Neuronal stem cell (in vitro differentiated cells): ENCODE data around the gene KRR1. TPM values are rescaled to one million over a fixed set of nuclear protein-coding genes. Genes with fewer than 3 reads are reported as not detected.

Source experiments
- DNase-seq: peaks from one replicate; pipeline ENCODE4 v3.0.0-alpha.2; 2013; ENCODE audit warnings: low spot score
- H2AFZ ChIP-seq: one replicate; pipeline ENCODE4 v1.6.1; 2013; ENCODE audit warnings: mild to moderate bottlenecking, low read length, inconsistent platforms
- H2AK5ac ChIP-seq: 2 replicates; pipeline ENCODE4 v1.6.1; 2013; ENCODE audit warnings: low read depth, mild to moderate bottlenecking, inconsistent platforms, low read length, moderate library complexity, mixed read lengths
- H2BK120ac ChIP-seq: 2 replicates; pipeline ENCODE4 v1.6.1; 2013; ENCODE audit warnings: low read depth, mild to moderate bottlenecking, inconsistent platforms, low read length, moderate library complexity, mixed read lengths
- H2BK12ac ChIP-seq: one replicate; pipeline ENCODE4 v1.6.1; 2013; ENCODE audit warnings: low read length, inconsistent platforms
- H2BK15ac ChIP-seq: 2 replicates; pipeline ENCODE4 v1.6.1; 2013; ENCODE audit warnings: mild to moderate bottlenecking, low read length, inconsistent platforms, mixed read lengths
- H2BK5ac ChIP-seq: one replicate; pipeline ENCODE4 v1.6.1; 2013; ENCODE audit warnings: inconsistent platforms, mild to moderate bottlenecking, low read length, moderate library complexity
- H3K14ac ChIP-seq: one replicate; pipeline ENCODE4 v1.6.1; 2013; ENCODE audit warnings: low read length, inconsistent platforms
- H3K18ac ChIP-seq: 2 replicates; pipeline ENCODE4 v1.6.1; 2013; ENCODE audit warnings: low read length, inconsistent platforms
- H3K23ac ChIP-seq: 2 replicates; pipeline ENCODE4 v1.6.1; 2013; ENCODE audit warnings: low read depth, mild to moderate bottlenecking, mixed read lengths, low read length, inconsistent platforms; ENCODE audit not compliant: poor library complexity
- H3K27ac ChIP-seq: replicated peaks from 3 replicates; pipeline ENCODE4 v1.5.1; 2013; ENCODE audit warnings: low read length, inconsistent platforms
- H3K27me3 ChIP-seq, 3 experiments: 2 replicates each; pipeline ENCODE4 v1.6.1; 2013; ENCODE audit warnings: low read length in 3 of 3, mild to moderate bottlenecking in 2 of 3, inconsistent platforms in 1 of 3, low read depth in 1 of 3, mixed read lengths in 1 of 3, moderate library complexity in 1 of 3; ENCODE audit not compliant: control insufficient read depth in 3 of 3, insufficient read depth in 3 of 3
- H3K36me3 ChIP-seq, 2 donors: replicated peaks in 1 of 2; 2 replicates each; pipeline ENCODE4 v1.6.1; 2013; ENCODE audit warnings: low read length in 2 of 2; ENCODE audit not compliant: control insufficient read depth in 2 of 2, insufficient read depth in 2 of 2
- H3K4ac ChIP-seq: 2 replicates; pipeline ENCODE4 v1.6.1; 2013; ENCODE audit warnings: inconsistent platforms, mild to moderate bottlenecking, low read length, moderate library complexity
- H3K4me1 ChIP-seq, 2 donors: 1 replicate in 1 of 2; 2 replicates in 1 of 2; pipeline ENCODE4 v1.6.1; 2013; ENCODE audit warnings: low read length in 2 of 2, low read depth in 1 of 2; ENCODE audit not compliant: control insufficient read depth in 2 of 2, insufficient read depth in 1 of 2
- H3K4me2 ChIP-seq: one replicate; pipeline ENCODE4 v1.6.1; 2013; ENCODE audit warnings: mild to moderate bottlenecking, low read length, inconsistent platforms; ENCODE audit not compliant: insufficient read depth, poor library complexity, severe bottlenecking
- H3K4me3 ChIP-seq, 2 donors: 2 replicates each; pipeline ENCODE4 v1.5.1; 2013; ENCODE audit warnings: low read length in 2 of 2, mild to moderate bottlenecking in 2 of 2, inconsistent platforms in 1 of 2, moderate library complexity in 1 of 2
- H3K79me1 ChIP-seq: one replicate; pipeline ENCODE4 v1.6.1; 2013; ENCODE audit warnings: low read depth, mild to moderate bottlenecking, inconsistent platforms, low read length, moderate library complexity
- H3K9ac ChIP-seq: one replicate; pipeline ENCODE4 v1.6.1; 2013; ENCODE audit warnings: mild to moderate bottlenecking, low read depth, low read length, inconsistent platforms; ENCODE audit not compliant: poor library complexity
- H3K9me3 ChIP-seq, 2 donors: replicated peaks in 1 of 2; 2 replicates each; pipeline versions ENCODE3 to v1.6.1; 2013; ENCODE audit warnings: low read length in 2 of 2, mild to moderate bottlenecking in 2 of 2, inconsistent platforms in 1 of 2, low read depth in 1 of 2, mixed read lengths in 1 of 2, moderate library complexity in 1 of 2; ENCODE audit not compliant: control insufficient read depth in 2 of 2, insufficient read depth in 1 of 2
- H4K8ac ChIP-seq: one replicate; pipeline ENCODE4 v1.6.1; 2013; ENCODE audit warnings: low read depth, mild to moderate bottlenecking, inconsistent platforms, low read length, moderate library complexity
- H4K91ac ChIP-seq: one replicate; pipeline ENCODE4 v1.6.1; 2013; ENCODE audit warnings: low read length, low read depth, mild to moderate bottlenecking, inconsistent platforms; ENCODE audit not compliant: poor library complexity
- WGBS, 2 donors: extraction: QIAGEN DNeasy Blood & Tissue Kit; methylation state at CpG; one replicate each; pipeline ENCODE4 v1.1.7; 2013; ENCODE audit warnings: missing lambda C conversion rate in 2 of 2, mixed read lengths in 1 of 2; ENCODE audit not compliant: insufficient read length in 2 of 2, insufficient replicate concordance in 1 of 2; ENCODE audit errors: extremely low coverage in 2 of 2; 5-methylcytosine and 5-hydroxymethylcytosine counted together
- polyA plus RNA-seq, 2 experiments: library from polyadenylated mRNA; stranded (reverse); fragments of 200-250 nt; gene quantifications; one replicate each; pipeline ENCODE4 v1.2.3, GENCODE V29; 2013

KRR1 gene
- polyA plus RNA-seq (2013, experiment 1 of 2): 68.7 TPM
- polyA plus RNA-seq (2013, experiment 2 of 2): 71.1 TPM

DNA sequence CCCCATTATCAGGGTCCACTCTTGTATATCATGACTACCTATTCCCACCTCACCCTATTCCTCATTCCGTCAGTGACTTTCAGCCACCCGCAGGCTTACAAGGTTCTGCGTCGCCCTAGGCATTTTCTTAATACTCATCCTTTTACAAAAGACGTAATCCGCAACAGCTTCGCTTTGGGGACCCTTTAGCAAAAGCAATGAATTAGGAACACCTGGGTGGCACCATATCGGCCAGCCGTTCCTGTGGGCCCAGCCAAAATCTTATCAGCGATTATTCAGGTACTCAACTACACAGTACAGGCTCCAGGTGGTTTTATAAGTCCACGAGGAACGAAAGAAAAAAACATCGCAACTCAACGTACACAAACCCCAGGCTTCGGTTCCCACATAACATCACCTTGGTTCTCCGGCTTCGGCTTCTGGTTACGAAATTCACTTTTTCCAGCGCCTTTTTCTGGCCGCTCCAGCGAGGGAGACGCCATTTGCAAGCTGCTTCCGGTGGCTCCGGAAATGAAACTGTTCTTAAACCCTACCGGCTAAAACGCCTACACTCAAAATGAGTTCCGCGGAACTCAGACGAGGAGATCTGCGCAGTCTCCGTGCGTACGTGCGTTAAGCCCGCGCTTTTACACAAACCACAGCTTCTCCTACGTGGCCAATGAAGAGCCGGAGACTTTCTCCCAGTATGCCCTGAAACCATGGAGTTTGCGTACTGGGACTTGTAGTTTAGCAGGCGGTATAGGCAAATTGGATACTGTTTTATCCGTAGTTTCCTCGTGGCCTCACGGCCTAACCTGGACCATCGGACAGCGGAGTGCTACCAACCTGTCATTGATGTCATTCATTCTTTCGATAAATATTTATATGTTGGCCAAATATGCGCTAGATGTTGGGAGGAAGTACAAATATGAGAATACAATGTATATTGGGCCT, at the start of gene KRR1:
TSS of gene KRR1 (minus strand) at position 494 of the 933 bp plus-strand sequence. CDS start at position 482, 12 bp downstream.
- no peak within 1 kb of the TSS for H4K8ac ChIP-seq
- H2BK12ac ChIP-seq: no peak within 1 kb of the TSS
- no peak within 1 kb of the TSS for H2BK120ac ChIP-seq
- H3K36me3 ChIP-seq: peaks cover 0 to 27% of the 10 kb centered on the region in 2 donors
- H3K79me1 ChIP-seq: peaks cover 2% of the 10 kb centered on the region
- H3K18ac ChIP-seq: no peak within 1 kb of the TSS
- no peak within 1 kb of the TSS for H3K14ac ChIP-seq
- no peak within 1 kb of the TSS for H4K91ac ChIP-seq
- H3K4me2 ChIP-seq: peak within 1 kb of the TSS; percentile 55
- peak; percentile 91 for DNase-seq
- no peaks in the 10 kb centered on the region for H3K9me3 ChIP-seq
- no peak within 1 kb of the TSS for H3K27ac ChIP-seq
- H2AFZ ChIP-seq: peak within 1 kb of the TSS; percentile 84
- peak within 1 kb of the TSS; percentile 68 to 86 for H3K4me3 ChIP-seq
- H3K23ac ChIP-seq: no peak within 1 kb of the TSS
- H3K4me1 ChIP-seq: peaks cover 2 to 10% of the 10 kb centered on the region in 2 donors
- H2BK15ac ChIP-seq: no peak within 1 kb of the TSS
- no peak within 1 kb of the TSS for H3K4ac ChIP-seq
- peak within 1 kb of the TSS; percentile 70 for H3K9ac ChIP-seq
- WGBS, 2 donors: no CpG with 5 or more reads among the region's 47 CpGs
- no peak within 1 kb of the TSS for H2AK5ac ChIP-seq
- H3K27me3 ChIP-seq: no peaks in the 10 kb centered on the region
- H2BK5ac ChIP-seq: no peak within 1 kb of the TSS

DNA sequence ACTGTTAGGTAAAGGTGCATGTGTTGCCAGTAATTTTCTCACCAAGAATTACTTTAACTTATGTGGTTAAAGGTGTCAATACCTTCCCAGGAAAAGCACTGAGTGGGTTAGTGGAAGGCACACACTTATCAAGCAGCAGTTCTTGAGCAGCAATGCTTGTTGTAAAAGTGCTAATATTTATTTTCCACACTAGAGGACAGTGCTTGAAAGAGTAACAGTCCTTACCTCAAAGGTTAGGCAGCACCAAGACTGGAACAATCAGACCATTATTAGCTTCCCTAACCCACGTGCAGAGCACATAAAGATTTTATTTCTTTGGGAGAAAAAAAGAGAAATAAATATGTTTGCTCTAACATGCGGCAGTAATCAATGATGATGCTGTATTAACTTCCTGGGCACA, 48.8 kb upstream of the KRR1 start:
- no peaks in the 10 kb centered on the region for H3K27me3 ChIP-seq
- H4K8ac ChIP-seq: no peak overlapping the region
- no peak overlapping the region for H3K27ac ChIP-seq
- no peak overlapping the region for H4K91ac ChIP-seq
- H3K4ac ChIP-seq: no peak overlapping the region
- H2AK5ac ChIP-seq: no peak overlapping the region
- peaks cover 2 to 7% of the 10 kb centered on the region in 2 donors for H3K4me1 ChIP-seq
- no peaks in the 10 kb centered on the region for H3K79me1 ChIP-seq
- no peak for DNase-seq
- WGBS, 2 donors: no CpG with 5 or more reads among the region's 2 CpGs
- H2BK120ac ChIP-seq: no peak overlapping the region
- no peak overlapping the region for H3K23ac ChIP-seq
- no peak overlapping the region for H3K4me2 ChIP-seq
- H2AFZ ChIP-seq: no peak overlapping the region
- no peaks in the 10 kb centered on the region for H3K36me3 ChIP-seq
- no peak overlapping the region for H2BK5ac ChIP-seq
- no peak overlapping the region for H3K14ac ChIP-seq
- H3K4me3 ChIP-seq: no peak overlapping the region
- no peak overlapping the region for H3K9ac ChIP-seq
- no peak overlapping the region for H2BK15ac ChIP-seq
- no peak overlapping the region for H3K18ac ChIP-seq
- no peak overlapping the region for H2BK12ac ChIP-seq
- peaks cover 0 to 4% of the 10 kb centered on the region in 2 donors for H3K9me3 ChIP-seq

DNA sequence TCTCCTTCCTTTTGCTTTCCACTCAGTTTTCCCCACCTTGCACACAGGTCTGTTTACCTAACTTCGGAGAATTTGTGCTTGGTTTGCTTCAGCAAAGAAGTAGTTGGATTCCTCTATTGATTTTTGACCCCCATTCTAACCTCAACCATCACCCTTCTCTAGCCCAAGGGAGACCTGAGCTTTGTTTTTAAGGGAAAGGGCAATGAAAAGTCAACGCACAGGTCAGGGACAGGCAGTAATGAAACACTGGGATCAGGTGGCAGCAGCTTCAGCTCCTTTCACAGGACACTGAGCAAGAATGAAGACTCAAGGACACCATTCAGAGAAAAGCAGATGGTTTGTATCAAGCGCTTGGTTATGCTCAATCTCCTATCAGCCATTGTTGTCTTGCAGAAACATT, 46.9 kb upstream of the KRR1 start:
- no peak overlapping the region for H3K27ac ChIP-seq
- no peaks in the 10 kb centered on the region for H3K79me1 ChIP-seq
- H2BK120ac ChIP-seq: no peak overlapping the region
- H2BK12ac ChIP-seq: no peak overlapping the region
- H3K27me3 ChIP-seq: no peaks in the 10 kb centered on the region
- no peak overlapping the region for H3K18ac ChIP-seq
- no peak overlapping the region for H3K4me2 ChIP-seq
- H3K23ac ChIP-seq: no peak overlapping the region
- H4K8ac ChIP-seq: no peak overlapping the region
- no peak for DNase-seq
- peak overlapping the region; percentile 3 for H2AFZ ChIP-seq
- no peak overlapping the region for H2AK5ac ChIP-seq
- no peak overlapping the region for H3K14ac ChIP-seq
- H3K36me3 ChIP-seq: no peaks in the 10 kb centered on the region
- H3K4me3 ChIP-seq: no peak overlapping the region
- no peak overlapping the region for H2BK5ac ChIP-seq
- no peaks in the 10 kb centered on the region for H3K9me3 ChIP-seq
- no CpG with 5 or more reads among the region's 3 CpGs for WGBS, 2 donors
- H2BK15ac ChIP-seq: no peak overlapping the region
- no peak overlapping the region for H4K91ac ChIP-seq
- H3K4ac ChIP-seq: no peak overlapping the region
- peaks cover 4 to 7% of the 10 kb centered on the region in 2 donors for H3K4me1 ChIP-seq
- no peak overlapping the region for H3K9ac ChIP-seq

DNA sequence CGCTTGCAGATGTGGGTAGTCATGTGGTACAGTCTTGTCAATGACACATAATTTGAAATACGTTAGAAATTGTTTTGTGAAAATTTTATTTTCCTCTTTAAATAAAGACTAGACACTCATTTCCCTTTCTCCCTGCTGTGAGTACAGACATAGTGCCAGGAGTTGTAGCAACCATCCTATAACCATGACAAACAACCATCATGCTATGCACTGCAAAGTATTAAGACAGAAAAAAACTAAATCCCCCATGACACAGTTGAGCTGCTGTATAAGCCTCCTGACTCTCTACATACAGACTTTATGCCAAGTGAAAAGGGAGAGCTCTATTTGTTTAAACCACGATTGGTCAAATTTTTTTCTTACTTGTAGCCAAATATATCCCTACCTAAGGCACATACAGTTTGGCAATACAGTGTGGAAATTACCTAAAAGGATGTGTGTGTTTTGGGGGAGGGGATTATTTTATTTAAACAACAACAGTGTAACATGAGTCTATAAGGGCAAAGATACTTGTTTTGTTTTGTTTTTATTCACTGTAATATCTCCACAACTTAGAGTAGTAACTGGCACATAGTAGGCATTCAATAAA, 45.0 kb upstream of the KRR1 start:
- no peak overlapping the region for H3K4ac ChIP-seq
- no peak overlapping the region for H3K18ac ChIP-seq
- no peaks in the 10 kb centered on the region for H3K36me3 ChIP-seq
- H2BK5ac ChIP-seq: no peak overlapping the region
- H3K4me1 ChIP-seq: peaks cover 4 to 7% of the 10 kb centered on the region in 2 donors
- no peaks in the 10 kb centered on the region for H3K79me1 ChIP-seq
- no peak overlapping the region for H3K9ac ChIP-seq
- H4K91ac ChIP-seq: no peak overlapping the region
- H3K23ac ChIP-seq: no peak overlapping the region
- H2AK5ac ChIP-seq: no peak overlapping the region
- H3K4me2 ChIP-seq: no peak overlapping the region
- no peaks in the 10 kb centered on the region for H3K9me3 ChIP-seq
- no peak overlapping the region for H4K8ac ChIP-seq
- no peak overlapping the region for H2BK120ac ChIP-seq
- no peaks in the 10 kb centered on the region for H3K27me3 ChIP-seq
- no peak overlapping the region for H3K14ac ChIP-seq
- H3K27ac ChIP-seq: no peak overlapping the region
- no CpG with 5 or more reads among the region's 3 CpGs for WGBS, 2 donors
- no peak overlapping the region for H2BK12ac ChIP-seq
- no peak overlapping the region for H2BK15ac ChIP-seq
- H2AFZ ChIP-seq: no peak overlapping the region
- no peak overlapping the region for H3K4me3 ChIP-seq
- DNase-seq: no peak
